Stimulated activated CD8-positive, alpha-beta memory T cell treated with anti-CD3 and anti-CD28 coated beads, Interleukin-7, amount 100 ng/mL, for 48 hours (primary cell): ENCODE measurements around the gene NEDD4.
A peak's percentile ranks its signal among the peaks of the same experiment; 100 is the strongest.
"Not testable (repeated sequence)": the region's sequence is repeated elsewhere in the genome, so short reads cannot be mapped to it uniquely, and the experiment has no call there.

Experiments
- DNase-seq, 2 donors: peaks; one replicate each; pipeline ENCODE4 v3.0.0-alpha.2; 2020; ENCODE audit warnings: low read depth in 1 of 2; ENCODE audit errors: extremely low read depth in 1 of 2

The NEDD4 gene

GRCh38 chr15:55899537-55899936 is 93.9 kb downstream of the NEDD4 start:
- no peak for DNase-seq

GRCh38 chr15:55897560-55898336 is 95.7 kb downstream of the NEDD4 start:
- no peak for DNase-seq

GRCh38 chr15:55894399-55894965 is 98.9 kb downstream of the NEDD4 start:
- no peak for DNase-seq

GRCh38 chr15:55893852-55894251 is 99.6 kb downstream of the NEDD4 start:
- no peak for DNase-seq

- DNase-seq = no peak
Measured at GRCh38 chr15:55891196-55891595, 102.2 kb downstream of the NEDD4 start.

- DNase-seq = no peak
Measured at GRCh38 chr15:55884223-55884622, 109.2 kb downstream of the NEDD4 start.

GRCh38 chr15:55879181-55879580 is 114.2 kb downstream of the NEDD4 start:
- no peak for DNase-seq

GRCh38 chr15:55873024-55873720 is 120.2 kb downstream of the NEDD4 start:
- DNase-seq = no peak

- DNase-seq = no peak
Measured at GRCh38 chr15:55872471-55872870, 120.9 kb downstream of the NEDD4 start.

GRCh38 chr15:55869660-55870059 is 123.8 kb downstream of the NEDD4 start:
- no peak for DNase-seq

- no peak for DNase-seq
Measured at GRCh38 chr15:55868707-55869106, 124.7 kb downstream of the NEDD4 start.

- not testable (repeated sequence) for DNase-seq
Measured at GRCh38 chr15:55868291-55868690, 125.1 kb downstream of the NEDD4 start.

GRCh38 chr15:55863911-55864310 is 129.5 kb downstream of the NEDD4 start:
- DNase-seq = no peak

- DNase-seq = no peak
Measured at GRCh38 chr15:55861115-55861514, 132.3 kb downstream of the NEDD4 start.

- DNase-seq = no peak
Measured at GRCh38 chr15:55860468-55860867, 132.9 kb downstream of the NEDD4 start.

- no peak for DNase-seq
Measured at GRCh38 chr15:55859681-55860080, 133.7 kb downstream of the NEDD4 start.

GRCh38 chr15:55858661-55859060 is 134.8 kb downstream of the NEDD4 start:
- DNase-seq = no peak

- DNase-seq = no peak
Measured at GRCh38 chr15:55856506-55857164, 136.8 kb downstream of the NEDD4 start.

GRCh38 chr15:55853134-55853533 is 140.3 kb downstream of the NEDD4 start:
- no peak for DNase-seq

GRCh38 chr15:55846116-55846707 is 147.2 kb downstream of the NEDD4 start:
- peak in 1 of 2 donors; percentile 10 for DNase-seq

- not testable (repeated sequence) for DNase-seq
Measured at GRCh38 chr15:55842897-55843296, 150.5 kb downstream of the NEDD4 start.
